Tibial nerve (tissue), 4 donors: ENCODE results near the gene CTNNAL1.

Experiments used
- EP300 ChIP-seq, 2 donors: sonication (generic); formaldehyde crosslinking; IDR thresholded peaks; one replicate each; pipeline ENCODE4 v1.6.1; 2017; ENCODE audit warnings: antibody characterized with exemption in 2 of 2, mild to moderate bottlenecking in 1 of 2
- POLR2A ChIP-seq, 2 donors: fragments of 450-650 bp; IDR thresholded peaks; one replicate each; pipeline ENCODE4 v1.6.1; 2017; ENCODE audit warnings: antibody characterized with exemption in 2 of 2, mild to moderate bottlenecking in 2 of 2, moderate library complexity in 2 of 2
- TF ChIP-seq, protein P1 (sequence below), 5 experiments: fragments of 200-600 bp in 3 of 5; fragments of 450-650 bp in 2 of 5; sonication (generic) in 3 of 5; IDR thresholded peaks; one replicate each; pipeline ENCODE4 v1.5.1; 2016 to 2019; ENCODE audit warnings: antibody characterized with exemption in 5 of 5, mild to moderate bottlenecking in 3 of 5, moderate library complexity in 2 of 5

DNA sequence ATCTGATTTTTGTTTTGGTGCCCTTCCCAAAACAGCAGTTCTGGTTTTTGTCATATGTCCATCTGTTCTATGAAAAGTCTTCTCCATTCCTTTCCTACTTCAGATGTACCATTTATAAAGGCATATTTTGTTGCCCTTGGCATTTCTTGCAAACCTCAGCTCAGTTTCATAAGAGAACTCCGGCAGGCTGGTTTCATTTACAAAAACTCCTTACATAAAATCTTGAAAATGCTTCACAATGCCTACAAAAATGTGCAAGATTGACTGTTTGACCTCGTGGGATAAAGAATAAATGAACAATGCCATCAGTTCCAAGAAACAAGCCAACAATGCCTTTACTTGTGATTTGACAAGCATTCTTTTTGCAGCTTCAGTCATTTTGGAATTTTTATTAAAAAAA, 39.1 kb upstream of the CTNNAL1 start:
- TF ChIP-seq POLR2A (IDR thresholded peaks at IDR 0.05) (no peak), EP300 (IDR thresholded peaks at IDR 0.05) (peak in 1 of 2 donors; percentile 22)
- TF ChIP-seq, protein P1, sequence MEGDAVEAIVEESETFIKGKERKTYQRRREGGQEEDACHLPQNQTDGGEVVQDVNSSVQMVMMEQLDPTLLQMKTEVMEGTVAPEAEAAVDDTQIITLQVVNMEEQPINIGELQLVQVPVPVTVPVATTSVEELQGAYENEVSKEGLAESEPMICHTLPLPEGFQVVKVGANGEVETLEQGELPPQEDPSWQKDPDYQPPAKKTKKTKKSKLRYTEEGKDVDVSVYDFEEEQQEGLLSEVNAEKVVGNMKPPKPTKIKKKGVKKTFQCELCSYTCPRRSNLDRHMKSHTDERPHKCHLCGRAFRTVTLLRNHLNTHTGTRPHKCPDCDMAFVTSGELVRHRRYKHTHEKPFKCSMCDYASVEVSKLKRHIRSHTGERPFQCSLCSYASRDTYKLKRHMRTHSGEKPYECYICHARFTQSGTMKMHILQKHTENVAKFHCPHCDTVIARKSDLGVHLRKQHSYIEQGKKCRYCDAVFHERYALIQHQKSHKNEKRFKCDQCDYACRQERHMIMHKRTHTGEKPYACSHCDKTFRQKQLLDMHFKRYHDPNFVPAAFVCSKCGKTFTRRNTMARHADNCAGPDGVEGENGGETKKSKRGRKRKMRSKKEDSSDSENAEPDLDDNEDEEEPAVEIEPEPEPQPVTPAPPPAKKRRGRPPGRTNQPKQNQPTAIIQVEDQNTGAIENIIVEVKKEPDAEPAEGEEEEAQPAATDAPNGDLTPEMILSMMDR (IDR thresholded peaks at IDR 0.05): no peak
